GM21619 (cell line): ENCODE results near the gene FAF2.
A peak's percentile ranks its signal among the peaks of the same experiment; 100 is the strongest.
"Not testable (repeated sequence)": the region's sequence is repeated elsewhere in the genome, so short reads cannot be mapped to it uniquely, and the experiment has no call there.

ENCODE experiments used
- ATAC-seq: cut with Tn5 transposase; IDR thresholded peaks from one replicate; pipeline ENCODE4 v1.9.1; 2021; ENCODE audit not compliant: unreplicated experiment

Gene FAF2

DNA sequence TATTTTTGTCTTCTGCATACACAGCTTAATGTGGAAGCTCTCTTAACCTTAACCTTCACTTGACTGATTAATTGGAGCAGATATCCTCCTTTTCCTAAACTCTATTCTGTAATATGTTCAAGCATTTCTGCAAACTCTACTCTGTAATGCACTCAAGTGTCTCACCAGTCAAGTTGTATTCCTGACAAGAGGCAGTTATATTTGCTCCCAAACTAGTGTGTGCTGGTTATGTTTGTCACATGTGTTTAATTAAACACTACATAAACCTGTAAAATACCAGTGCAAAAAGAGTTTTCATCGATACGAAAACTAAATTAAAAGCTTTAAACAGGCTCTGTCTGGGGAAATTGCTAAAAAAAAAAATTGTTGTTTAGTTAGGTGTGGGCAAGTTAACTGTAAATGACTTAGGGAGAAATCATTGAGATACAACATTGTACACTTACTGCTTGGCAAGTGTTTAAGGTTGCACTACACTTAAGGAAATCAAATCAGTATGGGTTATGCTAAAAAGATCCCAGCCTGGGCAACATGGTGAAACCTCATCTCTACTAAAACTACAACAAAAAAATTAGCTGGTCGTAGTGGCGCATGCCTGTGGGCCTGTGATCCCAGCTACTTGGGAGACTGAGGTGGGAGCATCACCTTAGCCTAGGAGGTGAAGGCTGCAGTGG is 6.7 kb downstream of the FAF2 start:
- no peak for ATAC-seq

DNA sequence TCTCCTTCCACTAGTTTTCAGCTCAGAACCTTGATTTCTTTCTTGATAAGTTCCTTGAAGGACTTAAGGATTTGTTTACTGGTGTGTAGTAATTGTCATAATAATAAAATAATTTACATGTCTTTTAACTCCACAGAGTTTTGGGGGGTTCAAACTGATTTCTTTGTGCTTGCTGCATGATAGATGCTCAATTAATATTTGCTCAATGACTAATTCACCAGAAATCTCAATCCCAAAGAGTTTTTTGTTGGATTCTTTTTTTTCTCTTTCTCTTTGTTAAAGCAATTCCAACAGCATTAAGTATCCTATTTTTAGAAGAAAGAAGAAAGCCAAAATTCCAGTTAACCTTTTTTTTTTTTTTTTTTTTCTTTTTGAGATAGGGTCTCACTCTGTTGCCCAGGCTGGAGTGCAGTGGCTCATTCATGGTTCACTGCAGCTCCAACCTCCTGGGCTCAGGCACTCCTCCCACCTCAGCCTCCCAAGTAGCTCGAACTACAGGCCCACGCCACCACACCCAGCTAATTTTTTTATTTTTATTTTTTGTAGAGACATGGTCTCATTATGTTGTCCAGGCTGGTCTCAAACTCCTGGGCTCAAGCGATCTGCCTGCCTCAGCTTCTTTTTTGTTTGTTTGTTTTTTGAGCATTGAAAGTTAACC is 10.8 kb downstream of the FAF2 start:
- no peak for ATAC-seq

DNA sequence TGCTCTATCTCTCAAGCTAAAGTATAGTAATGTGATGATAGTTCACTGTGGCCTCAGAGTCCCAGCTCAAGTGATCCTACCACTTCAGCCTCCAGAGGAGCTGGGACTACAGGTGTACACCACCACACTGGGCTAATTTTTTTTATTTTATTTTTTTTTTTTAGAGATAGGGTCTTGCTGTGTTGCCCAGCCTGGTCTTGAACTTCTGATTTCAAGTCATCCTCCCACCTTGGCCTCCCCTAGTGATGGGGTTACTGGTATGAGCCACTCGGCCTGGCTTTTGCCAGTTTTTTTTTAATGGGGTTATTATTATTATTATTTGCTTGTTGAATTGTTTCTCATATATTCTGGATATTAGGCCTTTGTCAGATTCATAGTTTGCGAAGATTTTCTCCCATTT is 13.2 kb downstream of the FAF2 start:
- ATAC-seq: no peak

DNA sequence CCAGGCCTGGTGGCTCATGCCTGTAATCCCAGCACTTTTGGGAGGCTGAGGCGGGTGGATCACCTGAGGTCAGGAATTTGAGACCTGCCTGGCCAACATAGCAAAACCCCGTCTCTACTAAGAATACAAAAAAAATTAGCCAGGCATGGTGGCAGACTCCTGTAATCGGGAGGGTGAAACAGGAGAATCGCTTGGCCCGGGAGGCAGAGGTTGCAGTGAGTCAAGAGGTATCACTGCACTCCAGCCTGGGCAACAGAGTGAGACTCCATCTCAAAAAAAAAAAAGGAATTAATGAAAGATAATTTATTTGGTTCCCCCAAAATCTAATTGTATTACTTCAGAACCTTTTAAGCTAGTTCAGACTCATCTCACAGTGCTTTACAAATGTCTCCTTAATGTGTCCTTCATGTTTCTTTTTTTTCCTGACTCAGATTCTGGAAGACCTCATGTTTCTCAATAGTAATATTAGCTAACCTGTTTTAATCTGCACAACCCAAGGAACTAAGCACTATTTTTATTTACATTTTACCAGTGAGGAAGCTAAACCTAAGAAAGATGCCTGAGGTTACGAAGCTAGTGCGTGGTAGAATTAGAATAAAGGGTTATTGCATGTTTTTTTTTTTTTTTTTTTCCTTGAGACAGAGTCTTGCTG is 15.1 kb downstream of the FAF2 start:
- no peak for ATAC-seq

DNA sequence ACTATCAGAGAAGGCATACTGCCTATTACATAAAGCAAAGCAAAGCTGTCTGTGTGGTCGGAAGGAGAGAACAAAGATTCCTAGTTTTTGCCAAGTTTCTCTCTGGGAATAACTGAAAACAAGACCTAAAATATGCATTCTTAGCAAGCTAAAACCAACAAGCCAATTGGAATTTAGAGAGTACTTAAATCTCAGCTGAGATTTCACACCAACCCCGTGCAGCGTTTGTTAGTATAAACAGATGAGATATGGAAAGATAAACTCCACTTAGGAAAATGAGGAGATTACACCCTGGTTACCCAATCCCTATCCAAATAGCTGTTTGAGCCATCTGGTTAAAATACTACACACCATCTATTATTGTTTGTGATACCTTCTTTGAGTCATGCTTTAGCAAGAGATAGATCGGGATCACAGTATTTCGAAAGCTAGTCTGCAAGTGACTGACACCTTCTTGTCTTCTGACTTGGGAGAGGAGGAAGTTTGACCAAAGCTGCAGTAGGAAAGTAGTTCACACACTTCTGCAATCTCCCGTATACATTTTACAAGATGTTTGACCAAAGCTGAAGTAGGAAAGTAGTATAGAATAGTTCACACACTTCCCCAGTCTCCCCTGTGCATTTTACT is 18.2 kb downstream of the FAF2 start:
- ATAC-seq: no peak

DNA sequence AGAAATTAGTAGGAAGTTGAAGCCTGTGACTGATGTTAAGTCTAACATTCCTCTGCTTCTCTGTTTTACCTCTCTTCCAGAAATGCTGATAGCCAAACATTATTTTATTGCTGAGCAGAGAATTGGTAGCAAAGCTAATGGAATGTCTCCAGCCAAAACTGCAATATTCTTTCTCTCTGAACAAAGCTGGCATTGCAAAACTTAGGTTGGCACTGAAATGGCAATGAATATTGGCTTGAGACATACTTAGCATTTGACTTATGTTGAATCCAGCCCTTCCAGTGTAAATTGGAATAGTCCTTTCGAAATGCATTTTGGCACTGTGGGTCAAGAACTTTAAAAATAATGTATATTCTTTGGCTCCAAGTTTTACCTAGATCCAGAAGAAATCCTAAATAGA is 21.1 kb downstream of the FAF2 start:
- ATAC-seq: no peak

DNA sequence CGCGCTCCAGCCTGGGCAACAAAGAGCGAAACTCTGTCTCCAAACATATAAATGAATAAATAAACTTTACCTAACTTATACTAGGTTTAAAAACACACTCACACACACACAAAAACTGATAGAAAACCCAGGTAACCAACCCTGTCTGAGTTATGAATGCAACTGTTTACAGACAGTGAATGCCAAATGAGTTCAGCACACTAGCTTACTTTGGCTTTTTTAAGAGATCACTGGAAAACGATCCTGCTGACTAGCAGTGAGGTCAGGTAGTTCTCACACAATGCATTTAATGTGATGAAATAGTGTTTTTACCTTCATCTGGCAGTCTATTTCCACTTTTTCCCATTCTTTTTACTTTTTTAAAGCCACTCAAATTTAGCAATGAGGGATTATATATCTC is 22.4 kb downstream of the FAF2 start:
- ATAC-seq: no peak

DNA sequence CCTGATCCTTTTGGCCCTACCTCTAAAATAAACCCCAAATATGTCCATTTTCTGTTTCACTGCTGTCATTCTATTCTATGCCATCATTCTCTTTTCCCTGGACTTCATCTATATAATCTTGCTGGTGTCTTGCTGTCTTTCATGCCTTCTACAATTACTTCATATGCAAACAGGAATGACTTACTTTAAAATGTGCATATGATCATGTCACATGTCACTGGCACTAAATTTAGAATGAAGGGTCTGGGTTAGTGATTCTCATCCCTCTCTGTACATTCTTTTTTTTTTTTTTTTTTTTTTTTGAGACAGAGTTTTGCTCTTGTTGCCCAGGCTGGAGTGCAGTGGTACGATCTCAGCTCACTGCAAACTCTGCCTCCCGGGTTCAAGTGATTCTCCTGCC is 22.9 kb downstream of the FAF2 start:
- no peak for ATAC-seq

DNA sequence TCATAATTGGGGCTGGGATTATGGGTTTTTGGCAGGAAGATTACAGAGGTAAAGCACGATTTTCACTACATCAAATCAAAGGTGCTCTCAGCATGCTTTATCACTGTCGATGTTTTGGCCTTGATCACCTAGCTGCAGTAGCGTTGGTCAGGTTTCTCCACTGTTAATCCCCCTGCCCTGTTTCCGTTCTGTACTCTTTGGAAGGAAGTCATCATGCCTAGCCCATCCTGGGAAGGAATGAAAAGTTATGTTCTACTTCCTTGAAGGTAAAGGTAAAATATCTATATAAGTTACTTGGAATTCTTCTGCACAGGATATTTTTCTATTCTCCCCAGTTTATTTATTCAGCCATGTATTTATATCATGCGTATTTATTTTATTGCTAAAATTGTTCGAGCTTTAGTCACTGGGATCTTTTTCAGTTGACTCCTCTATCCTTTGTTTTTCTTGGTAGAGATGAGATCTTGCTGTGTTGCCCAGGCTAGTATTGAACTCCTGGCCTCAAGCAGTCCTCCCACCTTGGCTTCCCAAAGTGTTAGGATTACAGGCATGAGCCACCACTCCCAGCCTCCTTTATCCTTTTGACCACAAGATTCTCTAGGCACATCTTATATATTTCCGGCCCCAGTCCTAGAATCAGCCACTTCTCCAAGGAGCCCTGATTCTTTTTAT is 25.3 kb downstream of the FAF2 start:
- no peak for ATAC-seq

DNA sequence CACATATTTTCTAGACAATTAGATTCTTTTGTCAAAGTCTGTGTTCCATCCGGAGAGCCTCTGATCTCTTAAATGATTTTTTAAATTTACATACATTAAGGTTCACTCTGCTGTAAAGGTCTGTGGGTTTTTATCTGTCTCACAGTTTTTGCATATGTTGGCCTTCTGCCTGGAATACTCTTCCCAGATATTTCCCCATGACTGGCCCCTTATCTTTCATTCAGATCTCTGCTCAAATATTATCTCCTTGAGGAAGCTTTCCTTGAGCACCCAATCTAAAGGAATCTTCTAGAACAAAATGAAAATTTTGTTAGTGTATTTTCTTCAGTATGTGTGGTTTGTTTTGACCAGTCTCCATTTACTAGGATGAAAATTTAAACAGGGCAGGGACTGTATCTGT is 26.3 kb downstream of the FAF2 start:
- no peak for ATAC-seq

DNA sequence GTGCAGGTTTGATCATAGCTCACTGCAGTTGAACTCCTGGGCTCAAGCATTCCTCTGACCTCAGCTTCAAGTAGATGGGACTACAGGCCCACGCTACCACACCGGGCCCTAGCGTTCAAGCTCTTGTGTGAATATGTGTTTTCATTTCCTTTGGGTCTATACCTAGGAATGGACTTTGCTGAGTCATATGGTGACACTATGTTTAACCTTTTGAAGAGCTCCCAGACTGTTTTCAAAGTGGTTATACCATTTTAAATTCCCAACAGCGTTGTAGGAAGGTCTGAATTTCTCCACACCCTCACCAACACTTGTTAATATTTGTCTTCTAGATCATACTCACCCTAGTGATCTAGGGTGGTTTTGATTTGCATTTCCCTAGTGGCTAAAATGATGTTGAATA is 33.5 kb downstream of the FAF2 start:
- ATAC-seq: peak; percentile 64

DNA sequence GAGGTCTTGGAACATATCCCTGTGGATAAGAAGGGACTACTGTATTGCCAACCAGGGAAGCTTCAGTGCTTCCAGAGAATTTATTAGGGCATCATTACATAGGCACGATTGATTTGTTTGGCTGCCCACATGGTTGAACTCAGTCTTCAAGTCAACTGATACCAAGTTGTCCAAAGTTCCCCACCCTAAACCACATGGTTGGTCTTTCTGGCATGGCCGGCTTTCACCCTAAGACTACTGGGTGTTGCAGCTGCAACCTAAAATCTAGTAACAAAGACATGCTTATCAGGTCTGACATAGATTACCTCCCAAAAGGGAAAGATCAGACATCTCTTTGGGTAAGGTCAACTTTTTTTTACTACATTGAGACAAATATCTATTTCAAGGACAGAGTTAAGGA is 37.0 kb downstream of the FAF2 start:
- ATAC-seq: no peak

DNA sequence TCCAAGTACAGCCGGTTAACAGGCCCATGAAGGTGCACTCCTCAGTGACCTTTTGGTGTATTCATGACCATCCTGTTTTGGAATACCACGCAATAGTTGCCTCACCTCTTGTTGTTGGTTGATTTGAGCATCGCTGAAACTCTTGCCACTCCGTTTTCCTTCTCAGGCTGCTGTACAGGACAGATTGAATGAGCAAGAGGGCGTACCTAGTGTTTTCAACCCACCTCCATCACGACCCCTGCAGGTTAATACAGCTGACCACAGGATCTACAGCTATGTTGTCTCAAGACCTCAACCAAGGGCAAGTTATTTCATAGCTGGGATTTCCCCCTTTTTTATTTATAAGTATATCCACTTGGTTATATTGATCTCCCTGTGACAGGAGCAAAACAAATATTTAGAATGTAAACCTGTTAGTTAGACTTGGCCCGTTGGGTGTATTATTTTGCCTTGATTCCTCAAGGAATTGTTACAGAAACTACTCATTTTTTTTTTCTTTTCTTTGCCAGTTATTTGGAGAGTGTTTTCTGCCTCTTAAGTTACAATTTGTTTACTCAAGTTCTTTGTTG is 38.1 kb downstream of the FAF2 start:
- ATAC-seq: no peak

DNA sequence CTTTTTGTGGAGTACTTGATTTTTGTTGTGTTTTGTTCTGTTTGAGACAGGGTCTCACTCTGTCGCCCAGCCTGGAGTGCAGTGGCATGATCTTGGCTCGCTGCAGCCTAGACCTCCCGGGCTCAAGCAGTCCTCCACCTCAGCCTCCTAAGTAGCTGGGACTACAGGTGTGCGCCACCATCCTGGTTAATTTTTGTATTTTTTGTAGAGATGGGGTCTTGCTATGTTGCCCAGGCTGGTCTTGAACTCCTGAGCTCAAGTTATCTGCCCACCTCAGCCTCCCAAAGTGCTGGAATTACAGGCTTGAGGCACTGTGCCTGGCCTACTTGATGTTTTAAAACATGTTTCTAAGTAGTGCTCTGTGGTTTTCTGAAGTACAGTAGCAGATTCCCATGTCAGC is 39.0 kb downstream of the FAF2 start:
- not testable (repeated sequence) for ATAC-seq

DNA sequence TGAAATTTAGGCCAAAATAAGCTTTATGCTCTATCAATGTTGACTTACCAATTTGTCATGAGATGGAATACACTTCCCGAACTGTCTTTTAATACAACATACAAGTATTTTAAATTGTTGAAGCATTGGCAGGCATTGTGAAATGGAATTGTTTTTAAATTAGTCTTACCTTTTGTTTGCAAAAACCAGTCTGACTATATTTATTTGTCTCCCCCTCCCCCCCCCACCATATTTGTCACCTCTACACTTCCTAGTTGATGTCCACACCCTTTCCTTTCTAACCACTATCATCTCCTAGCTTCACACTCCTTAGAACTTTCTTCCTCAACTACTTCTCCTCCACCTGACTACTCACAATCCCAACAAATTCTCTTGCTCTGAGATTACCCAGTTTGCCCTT is 40.9 kb downstream of the FAF2 start:
- no peak for ATAC-seq

DNA sequence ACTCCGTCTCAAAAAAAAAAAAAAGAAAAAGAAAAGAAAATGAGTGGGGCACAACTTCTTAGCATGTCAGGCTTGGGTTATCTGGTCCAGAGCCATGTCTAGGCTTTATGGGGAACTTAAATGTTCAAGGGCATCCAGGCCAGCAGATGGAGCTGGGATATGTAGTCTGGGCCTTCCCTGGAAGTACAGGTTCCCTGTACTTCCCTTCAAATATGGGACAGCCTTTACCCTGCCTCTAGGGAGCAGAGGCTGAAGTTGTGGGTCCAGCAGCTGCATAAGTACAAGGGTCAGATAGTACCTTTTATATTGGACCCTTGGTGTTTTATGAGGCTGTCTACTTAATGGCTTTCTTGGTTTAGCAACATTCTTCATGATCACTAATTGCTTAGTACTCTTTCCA is 42.1 kb downstream of the FAF2 start:
- ATAC-seq: no peak

DNA sequence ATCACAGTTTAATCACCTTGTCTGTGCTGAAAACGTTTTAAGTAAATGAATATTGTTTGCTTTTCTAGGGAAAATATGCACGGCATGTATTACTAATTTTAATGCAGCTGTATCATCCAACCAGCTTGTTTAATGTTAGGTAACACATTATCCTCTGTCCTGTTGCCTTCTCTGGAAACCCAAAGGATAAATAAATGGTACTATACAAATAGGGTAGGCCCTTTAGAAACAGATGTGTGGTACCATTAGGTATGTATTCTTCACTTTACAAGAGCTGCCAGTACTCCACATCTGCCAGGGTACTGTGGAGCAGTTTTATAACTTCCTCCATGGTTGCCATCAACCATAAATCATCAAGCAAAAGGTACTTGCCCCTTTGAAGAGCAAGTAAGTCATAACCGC is 42.9 kb downstream of the FAF2 start:
- ATAC-seq: no peak

DNA sequence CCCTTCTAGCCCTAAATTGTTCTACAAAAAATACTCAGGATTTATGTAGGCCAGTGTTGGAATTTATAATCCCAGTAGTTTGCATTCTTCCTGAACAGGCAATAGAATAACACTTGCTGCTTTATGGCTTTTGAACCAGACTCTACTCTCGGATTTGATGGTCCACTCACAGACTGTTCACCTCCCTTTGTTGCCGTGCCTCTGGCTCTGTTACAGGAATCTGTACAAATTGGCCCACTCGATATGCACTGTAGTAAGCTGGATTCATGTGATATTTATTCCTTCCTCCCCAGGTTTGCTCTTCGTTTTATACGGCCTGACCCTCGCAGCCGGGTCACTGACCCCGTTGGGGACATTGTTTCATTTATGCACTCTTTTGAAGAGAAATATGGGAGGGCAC is 43.7 kb downstream of the FAF2 start:
- ATAC-seq: no peak

DNA sequence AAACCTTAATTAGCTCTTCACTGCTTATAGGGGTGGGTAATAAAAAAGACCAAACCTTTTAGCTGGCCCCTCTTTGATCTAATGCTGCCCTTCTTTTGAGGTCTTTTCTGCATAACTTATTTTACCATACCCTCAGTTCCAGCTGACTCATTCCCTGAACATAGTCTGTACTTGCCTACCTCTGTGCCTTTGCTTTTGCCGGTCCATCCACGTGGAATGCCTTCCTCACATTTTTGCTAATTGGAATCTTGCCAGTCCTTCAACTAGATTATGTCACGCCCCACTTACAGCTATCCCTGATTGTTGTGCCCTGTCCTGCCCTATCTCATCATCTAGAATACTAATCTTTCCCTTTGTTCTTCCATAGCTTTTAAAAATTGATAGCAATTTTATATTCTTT is 44.2 kb downstream of the FAF2 start:
- no peak for ATAC-seq

DNA sequence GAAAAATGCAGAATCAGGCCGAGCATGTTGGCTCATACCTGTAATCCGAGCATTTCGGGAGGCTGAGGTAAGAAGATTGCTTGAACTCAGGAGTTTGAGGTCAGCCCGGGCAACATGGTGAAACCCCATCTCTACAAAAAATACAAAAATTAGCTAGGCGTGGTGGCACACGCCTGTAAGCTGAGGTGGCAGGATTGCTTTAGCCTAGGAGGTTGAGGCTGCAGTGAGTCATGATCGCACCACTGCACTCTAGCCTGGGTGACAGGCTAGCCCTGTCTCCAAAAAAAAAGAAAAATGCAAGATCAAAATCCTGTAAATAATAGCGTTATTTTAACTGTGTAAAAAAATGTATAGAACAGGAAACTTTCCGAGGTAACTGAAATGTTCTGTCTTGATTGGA is 49.7 kb downstream of the FAF2 start:
- no peak for ATAC-seq

DNA sequence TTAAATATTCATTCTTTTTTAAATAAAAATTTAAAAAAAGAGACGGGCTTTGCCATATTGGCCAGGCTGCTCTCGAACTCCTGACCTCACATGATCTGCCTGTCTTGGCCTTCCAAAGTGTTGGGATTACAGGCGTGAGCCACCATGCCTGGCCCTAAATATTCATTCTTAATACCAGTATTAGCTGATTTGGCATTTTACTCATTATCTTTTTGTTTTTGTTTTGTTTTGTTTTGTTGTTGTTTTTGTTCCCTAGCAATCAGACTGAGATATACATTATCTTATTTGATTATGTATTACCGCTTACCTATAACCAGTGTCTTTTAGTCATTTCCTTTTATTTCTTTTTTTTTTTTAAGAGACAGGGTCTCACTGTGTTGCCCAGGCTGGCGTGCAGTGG is 51.1 kb downstream of the FAF2 start:
- ATAC-seq: no peak
